GM10847 (cell line): ENCODE measurements around the gene NKD1.

Experiments
- POLR2A ChIP-seq: IDR thresholded peaks from 2 replicates; pipeline ENCODE4 v1.6.1; 2011; ENCODE audit not compliant: insufficient read length; ENCODE audit errors: extremely low read depth

Gene NKD1

DNA sequence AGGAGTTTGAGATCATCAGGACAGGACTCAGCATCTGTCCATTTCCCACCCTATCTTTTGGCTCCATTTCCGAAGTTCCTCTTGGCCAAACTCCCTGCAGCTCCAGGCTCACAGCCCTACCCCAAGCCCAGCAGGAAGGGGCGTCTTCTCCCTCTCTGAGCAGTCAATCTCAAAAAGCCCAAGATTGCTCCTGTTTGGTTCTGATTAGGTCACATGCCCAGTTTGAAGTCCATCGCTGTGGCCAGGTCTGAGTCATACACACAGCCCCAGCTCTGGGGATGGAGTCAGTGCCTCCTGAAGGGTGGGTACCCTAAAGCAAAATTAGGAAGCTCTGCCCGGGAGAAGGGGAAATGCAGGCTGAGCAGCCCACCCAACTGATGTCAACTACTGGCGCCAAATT, 109.0 kb downstream of the NKD1 start:
- no peak for TF ChIP-seq POLR2A

DNA sequence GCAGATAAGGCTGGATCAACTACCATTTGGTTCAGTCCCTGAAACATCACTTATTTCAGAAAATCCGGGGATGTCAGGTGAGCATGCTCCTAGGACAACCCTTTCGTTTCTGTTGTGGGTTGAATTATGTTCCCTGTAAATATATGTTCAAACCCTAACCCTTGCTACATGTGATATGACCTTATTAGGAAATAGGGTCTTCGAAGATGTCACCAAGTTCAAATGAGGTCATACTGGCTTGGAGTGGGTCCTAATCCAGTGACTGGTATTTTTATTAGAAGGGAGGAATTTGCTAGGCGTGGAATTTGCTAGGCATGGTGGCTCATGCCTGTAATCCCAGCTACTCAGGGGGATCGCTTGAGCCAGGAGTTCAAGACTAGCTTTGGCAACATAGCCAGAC, 111.6 kb downstream of the NKD1 start:
- TF ChIP-seq POLR2A = no peak

DNA sequence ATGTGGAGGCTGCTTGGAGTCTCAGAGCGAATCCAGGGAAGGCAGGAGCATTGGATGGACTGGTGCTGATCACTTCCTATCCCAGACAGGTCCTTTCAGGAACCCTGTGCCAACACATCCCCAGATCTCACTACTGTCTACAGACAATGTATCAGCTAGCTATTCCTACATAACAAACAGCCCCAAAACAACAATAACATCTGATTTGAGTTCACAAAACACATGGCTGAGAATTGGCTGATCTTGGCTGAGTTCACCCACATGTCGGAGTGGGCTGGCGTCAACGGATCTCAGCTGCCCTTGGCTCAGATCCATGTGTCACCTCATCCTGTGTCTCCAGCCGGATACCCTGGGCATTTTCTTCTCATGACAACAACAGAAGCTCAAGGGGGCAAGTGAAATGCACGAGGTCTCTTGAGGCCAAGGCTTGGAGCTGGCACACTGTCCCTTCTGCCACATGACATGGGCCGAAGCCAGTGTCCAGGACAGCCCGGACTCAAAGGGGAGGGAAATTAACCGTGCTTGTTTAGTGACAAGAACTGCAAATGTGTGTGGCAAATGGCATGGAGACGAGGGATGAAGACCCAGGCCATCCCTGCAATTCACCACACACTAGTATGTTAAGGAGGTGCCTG, 114.2 kb downstream of the NKD1 start:
- no peak for TF ChIP-seq POLR2A

DNA sequence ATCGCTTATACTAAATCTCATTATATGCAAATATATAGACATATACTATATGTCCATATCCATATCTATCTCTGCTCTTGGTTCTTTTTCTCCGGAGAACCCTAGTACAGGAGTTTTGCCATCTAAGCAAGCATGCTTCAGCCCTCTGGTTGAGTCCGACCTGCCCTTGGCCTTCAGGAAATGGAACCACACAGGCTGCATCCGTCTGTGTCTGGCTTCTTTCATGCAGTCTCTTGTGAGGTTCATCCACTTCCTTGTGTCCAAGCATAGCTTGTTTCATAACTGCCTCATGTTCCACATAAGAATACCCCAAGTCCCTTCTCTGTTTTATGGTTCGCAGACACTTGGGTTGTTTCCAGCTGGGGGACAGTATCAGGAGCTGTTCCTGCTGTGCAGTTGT, 116.1 kb downstream of the NKD1 start:
- TF ChIP-seq POLR2A = no peak

DNA sequence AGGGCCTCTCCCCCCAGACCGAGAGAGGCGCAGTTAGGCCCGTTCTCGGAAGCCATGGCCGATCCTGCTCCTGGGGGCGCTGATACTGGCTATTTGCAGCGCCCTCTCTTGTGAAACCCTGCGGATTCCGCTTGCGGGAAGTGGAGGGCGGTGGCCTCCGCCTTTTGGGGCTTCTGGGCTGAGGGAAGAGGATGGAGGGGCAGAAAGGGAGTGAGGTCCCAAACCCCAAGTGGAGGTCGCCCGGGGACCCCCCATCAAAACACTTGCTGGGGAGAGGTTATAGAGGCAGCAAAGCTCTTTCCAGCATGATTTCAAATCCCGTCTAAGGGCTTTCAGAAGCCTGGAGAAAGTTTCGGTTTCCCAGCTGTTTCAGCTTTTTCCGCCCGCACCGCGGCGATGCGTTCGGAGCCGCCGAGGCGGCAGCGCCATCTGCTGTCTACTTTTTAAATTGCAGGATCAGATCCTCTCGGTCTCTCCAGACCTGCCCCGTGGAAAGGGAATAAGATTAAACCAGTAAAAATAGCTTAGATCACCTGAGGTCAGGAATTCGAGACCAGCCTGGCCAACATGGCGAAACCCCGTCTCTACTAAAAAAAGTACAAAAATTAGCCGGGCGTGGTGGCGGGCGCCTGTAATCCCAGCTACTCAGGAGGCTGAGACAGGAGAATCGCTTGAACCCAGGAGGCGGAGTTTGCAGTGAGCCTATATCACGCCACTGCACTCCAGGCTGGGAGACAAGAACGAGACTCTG, 117.1 kb downstream of the NKD1 start:
- TF ChIP-seq POLR2A = no peak

DNA sequence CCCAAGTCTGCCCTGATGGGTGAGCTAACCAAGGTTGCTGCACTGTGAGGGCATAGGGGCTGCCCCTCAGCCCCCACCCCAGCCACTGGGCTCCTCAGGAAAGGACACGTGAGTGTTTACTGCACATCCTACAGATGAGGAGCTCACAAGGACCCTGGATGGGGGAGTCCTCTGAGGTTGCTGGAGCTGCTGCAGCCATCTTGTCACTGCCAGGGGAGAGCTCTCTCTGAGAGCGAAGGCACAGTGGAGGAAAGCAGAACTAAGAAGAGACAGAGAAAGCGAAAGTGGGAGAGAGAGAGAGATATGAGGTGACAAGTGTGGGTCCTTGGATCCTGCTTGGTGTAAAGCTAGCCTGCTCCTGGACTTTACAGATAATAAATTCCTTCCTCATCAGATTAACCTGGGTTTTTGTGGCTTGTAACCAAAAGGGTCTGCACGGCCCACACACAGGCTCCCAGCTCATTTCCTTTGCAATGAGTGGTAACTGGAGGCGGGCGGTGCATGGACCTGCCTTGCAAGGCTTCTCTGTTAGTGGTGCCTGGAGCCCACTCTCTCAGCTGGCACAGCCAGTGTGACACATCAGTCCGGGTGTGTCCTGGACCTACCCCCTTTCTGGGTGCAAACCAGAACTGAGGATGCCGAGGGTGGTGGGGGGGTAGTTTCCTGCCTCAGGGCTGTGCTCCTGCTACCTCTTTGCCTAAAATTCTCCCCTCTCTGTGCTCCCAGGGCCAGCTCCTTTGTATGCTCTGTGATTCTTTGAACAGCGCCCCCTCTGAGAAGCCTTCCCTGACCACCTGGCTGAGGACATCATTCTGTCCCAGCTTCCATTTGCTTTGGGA, 118.7 kb downstream of the NKD1 start:
- no peak for TF ChIP-seq POLR2A

DNA sequence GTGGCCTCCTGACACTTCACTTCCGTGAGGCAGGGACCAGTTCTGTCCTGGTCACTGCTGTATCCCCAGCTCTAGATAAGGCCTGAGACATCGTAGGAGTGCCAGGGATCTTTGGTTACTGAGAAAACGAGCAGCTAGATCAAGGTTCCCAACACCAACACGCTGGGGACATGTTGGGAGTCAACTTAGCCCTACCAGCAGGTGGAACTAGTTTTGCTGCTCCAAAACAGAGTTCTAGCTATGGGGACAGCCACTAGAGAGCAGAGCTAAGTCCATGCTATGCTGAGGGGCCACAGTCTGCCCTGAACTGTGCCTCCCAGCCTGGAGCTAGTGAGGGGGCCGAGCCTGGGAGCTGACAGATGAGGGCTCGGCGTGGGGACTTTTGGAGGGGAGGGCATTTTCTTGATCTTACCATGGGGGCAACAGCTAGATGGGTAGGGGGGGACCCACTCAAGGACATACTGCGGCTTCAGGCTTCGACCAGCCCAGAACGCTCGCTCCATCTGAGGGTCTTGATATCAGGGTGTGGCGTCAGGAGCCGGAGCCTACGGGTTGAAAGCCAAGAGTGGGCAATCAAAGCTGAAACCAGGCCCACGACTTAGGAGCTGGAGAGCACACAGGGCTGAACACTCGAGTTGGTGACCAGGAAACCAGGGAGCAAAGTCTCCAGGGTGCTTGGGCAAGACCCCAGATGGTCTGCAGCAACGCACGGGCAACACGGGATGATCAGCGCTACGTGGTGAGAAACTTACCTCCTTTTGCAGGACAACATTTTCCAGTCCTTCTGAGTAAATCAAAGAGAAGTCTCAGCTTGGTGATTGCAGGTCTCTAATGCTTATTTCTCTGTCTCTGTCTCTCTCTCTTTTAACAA, 119.5 kb downstream of the NKD1 start:
- no peak for TF ChIP-seq POLR2A

DNA sequence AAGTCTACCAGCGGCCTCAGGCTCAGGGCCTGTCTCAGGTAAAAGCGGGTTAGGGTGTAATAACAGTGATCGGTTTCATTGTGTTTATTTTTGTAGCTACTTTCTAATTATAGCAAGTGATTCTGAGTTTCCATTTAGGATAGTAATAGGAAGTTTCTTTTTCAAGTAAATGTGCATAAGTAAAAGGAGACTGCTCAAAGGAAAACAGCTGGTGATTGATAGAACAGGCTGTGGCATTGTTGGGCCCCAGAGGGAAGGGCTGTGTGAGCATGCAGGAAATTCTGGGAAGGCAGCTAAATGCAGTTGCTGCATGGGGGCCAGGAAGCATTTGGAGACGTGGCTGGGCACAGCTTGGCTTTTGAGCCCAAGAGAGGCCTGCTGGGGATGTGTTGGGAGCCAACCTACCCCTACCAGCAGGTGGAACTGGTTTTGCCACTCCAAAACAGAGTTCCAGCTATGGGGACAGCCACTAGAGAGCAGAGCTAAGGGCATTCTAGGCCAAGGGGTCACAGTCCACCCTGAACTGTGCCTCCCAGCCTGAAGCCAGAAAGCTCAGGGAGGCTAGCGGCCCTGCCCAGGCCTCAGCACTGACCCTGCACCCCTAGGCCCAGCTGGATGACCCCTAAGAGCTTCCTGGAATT, 120.3 kb downstream of the NKD1 start:
- TF ChIP-seq POLR2A = no peak

DNA sequence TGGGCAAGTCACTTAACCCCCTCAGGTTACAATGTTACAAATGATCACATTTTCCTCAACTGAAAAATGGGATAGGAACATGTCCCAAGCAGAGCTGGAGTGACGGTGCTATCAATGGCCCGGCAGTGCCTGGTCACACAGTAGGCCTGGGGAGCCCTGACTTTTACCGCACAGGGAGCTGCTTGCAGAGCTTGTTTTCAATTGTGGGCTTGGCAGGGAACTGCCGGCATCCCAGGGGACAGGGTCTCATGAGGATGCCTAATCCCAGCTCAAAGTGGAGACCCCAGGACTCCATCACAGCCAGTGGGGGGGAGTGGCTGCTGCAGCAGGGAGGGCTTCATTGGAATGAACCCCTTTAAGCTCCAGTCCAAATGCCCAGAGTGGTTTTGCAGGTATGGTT, 121.5 kb downstream of the NKD1 start:
- TF ChIP-seq POLR2A = no peak

DNA sequence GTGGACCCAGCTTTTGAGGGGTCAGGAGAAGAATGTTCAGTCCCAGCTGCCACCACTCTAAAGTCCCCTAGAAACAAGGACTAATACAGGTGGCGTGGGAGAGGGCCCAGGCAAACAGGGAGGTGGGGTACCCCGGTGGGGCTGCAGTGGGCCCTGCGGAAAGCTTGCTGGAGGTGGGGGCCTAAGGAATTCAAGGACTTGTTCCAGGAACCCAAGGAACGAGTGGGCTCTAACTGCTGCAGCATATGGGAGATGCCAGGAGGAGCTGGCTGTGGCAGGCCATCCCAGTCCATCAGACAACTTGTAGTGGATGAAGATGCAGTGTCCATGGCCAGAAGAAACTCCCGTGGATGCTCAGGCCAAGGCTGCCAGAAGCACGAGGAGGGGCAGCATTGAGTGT, 122.3 kb downstream of the NKD1 start:
- TF ChIP-seq POLR2A = no peak

DNA sequence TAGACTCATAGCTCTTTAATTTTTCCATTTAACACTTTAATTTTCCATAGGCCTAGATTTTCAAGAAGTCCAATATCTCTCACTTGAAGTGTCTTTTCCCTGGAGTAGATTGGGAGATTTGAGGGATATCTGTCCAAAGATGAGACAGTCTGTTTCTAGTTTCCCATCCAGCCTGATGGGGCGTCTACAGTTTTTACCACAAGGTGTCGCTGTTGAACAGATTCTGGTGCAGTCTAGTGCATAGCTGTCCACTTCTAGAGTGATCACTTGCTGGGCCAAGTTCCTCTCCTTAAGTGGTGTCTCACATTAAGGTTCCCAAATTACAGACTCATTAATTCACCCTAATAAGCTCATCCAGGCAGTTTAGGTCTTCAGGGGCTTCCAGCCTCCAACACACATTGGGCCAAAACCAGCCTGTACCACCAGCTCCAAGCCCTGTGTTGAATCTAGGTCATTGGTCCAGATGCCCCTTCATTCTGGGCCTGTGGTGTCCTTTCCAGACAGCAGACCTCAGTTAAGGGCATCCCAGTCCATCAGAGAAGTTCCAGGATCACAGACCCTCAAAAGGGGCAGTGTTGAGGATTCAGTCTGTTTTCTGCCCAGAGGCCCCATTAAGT, 123.6 kb downstream of the NKD1 start:
- TF ChIP-seq POLR2A = no peak

DNA sequence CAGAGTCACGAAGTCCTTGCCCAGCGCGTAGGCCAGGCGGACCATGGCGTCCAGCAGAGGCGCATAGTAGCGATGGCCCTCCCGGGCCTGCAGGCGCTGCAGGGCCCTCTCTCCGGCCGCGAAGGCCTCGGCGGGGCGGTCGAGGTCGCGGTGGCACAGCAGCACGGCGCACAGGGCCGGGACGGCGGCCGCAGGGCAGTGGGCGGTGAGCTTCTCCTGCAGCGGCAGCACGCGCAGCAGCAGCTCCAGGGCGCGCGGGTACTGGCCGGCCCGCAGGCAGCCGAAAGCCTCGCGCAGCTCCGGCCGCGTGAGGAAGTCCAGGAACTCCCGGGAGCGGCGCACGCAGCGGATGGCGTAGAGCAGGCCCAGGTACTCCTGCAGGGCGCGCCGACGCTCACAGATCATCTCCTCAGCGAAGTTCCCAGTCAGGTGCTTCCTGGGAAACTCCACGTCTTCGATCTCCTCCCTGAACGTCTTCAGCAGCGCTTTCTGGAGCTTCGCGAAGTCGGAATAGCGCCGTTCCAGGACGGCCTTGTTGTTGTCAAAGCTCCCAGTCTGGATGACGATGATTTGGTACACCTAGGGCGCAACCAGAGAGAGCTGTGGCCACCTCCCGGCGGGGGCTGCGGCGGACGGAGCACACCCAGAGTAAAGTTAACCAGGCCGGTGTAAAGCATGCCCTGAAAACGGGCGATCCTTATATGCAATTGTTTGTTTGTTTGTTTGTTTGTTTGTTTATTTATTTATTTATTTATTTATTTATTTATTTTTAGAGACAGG, 125.5 kb downstream of the NKD1 start:
- no peak for TF ChIP-seq POLR2A

DNA sequence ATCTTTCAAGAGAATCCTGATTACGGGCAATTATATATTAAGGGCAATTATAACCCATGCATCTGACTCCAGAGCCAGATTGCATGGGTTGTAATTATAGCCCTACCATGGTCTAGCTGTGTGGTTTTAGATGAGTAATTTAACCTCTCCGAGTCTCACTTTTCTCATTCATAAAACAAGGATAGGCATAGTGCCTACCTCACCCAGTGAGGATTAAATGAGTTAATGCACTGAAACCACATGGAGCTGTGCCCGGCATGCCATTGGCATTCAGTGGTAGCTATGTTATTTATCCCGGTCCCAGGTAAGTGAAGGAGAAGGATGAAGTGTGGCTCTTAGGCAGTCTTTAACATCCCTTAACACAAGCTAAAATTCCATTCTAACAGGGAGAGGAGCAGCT, 126.6 kb downstream of the NKD1 start:
- TF ChIP-seq POLR2A = no peak
